CD1c-positive myeloid dendritic cell (primary cell): ENCODE measurements around the gene SNRPD3.
"Not testable (repeated sequence)": the region's sequence is repeated elsewhere in the genome, so short reads cannot be mapped to it uniquely, and the experiment has no call there.

Experiments used
- DNase-seq: peaks from one replicate; pipeline ENCODE4 v3.0.0-alpha.2; 2016; ENCODE audit errors: extremely low spot score

Gene SNRPD3

DNA sequence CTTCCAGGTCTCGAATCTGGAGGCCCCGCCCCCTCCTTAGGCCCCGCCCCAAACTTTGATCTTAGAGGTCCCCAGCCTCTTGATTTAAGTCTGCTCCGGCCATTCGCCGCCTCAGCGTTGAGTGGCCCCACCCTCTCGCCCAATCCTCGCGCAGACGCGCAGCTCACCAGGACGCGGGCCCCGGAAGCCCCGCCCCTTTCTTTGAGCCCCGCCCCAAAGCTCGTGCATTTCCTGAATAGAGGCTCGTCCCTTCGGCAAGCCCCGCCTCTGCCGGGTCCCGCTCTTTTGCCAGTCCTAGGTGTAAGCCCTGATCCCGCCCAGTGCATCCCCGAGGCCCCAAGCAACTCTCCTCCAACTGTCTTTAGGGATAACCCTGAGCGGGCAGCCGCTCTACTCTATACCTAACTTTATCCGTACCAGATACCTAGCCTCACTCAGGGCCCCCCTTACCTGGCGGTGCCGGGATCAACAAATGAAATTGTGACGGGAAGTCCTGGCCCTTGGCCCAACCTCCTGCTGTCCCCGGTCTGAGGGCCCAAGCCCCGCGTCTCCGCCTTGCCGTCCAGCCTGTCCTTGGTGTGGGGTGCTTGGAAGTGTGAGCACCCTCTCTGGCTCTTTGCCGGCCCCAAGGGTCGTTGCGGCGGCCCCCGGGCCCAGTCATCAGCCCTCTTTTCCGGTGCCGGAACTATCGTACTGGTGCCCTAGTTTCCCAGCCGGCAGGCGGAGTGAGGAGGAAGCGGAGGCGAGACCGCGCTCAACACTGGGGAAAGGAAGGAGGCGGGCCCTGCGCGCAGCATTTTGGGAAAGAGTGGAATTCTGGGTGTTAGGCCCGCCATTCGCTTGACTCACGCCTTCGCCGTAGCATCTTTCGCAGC is at the start of gene SNRPD3:
Gene SNRPD3 (plus strand): TSS at position 835 of the 875 bp plus-strand sequence. CDS start 1,676 bp downstream, outside the sequence.
- DNase-seq = peak; percentile 99

DNA sequence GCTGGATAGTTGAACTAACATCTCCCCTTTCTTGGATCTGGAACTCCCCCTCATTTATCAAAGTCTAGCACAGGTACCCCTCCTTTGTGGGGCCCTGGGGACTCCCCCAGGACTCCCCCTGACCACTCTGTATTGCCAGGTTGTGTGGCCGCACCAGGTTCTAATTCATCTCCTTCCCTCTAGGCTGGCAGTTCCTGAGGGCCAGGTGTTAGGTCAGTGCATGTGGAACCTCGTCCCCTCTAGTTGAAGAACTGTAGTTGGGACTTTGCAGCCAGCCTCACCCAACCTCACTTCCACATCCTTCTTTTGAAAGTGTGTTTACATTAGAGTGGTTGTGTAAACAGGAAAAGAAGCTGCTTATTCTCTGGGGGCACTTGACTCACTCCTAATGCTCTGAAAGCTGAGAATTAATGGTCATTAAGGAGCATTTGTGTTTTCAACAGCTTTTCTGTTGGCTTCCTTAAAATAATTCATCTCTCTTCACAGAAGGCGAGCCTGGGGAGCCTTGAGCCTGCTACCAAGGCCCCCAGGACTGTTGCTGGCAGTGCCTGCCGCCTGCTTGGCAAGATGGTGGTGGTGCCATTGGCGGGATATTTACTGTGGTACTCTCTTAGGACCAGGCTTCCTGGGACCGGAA is 48.9 kb upstream of the SNRPD3 start:
- peak; percentile 63 for DNase-seq

DNA sequence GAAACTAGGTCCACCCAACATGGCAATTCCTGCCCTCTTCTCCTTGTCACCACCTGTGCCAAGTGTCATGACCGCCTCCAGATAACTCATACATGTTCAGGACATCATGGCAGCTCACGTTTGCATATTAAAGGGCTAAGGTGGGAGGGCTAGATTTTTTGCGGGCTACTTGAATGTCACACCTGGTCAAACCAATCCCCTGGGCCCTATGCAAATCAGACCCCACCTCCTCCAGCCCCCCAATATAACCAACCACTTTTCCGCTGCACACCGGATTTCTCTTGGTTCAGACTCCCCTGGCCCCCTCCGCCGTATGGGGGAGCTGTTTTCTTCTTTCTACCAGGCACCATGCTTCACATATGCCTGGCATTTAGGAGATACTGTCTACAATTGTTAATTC is 48.1 kb upstream of the SNRPD3 start:
- no peak for DNase-seq

DNA sequence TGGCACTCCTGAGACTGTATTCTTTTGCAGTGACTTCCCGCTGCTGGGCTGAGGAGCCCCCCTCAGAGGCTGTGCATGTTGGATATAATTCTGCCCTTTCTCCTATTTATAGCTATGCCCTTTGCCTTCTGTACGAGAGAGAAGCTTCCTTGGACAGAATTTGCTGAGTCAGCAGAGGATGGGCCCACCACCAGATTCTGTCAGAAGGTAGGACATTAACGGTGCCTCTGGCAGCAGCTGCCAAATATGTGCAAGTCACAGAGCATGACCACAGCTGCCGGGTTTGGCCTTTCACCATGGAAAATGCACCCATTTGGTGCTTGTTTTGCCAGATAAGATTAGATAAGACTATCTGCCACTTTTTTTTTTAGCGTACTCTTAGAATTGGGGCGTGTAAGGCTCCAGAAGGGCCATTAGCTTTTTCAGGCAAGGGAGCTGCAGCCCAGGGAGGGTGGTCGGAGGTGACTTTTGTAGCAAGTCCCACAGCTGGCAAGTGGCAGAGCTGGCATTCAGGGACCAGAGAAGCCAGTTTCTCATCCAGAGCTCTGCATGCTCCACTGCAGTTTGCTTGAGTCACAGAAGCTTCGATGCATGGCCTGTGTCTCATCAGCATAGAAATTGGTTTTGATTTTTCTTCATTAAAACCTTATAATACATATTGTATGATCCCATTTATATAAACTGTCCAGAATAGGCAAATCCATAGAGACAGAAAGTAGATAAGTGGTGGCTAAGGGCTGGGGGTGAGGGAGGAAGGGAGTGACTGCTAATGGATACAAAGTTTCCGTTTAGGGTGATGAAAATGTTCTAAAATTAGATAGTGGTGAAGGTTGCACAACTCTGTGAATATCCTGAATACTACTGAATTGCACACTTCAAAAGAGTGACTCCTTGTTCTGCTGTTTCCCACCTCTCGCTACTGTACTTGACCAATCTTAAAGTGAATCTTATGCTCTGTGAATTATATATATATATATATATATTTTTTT is 44.9 kb upstream of the SNRPD3 start:
- DNase-seq = peak; percentile 74

- DNase-seq = peak; percentile 70
Measured at GRCh38 chr22:24512043-24512442, 43.8 kb upstream of the SNRPD3 start.

DNA sequence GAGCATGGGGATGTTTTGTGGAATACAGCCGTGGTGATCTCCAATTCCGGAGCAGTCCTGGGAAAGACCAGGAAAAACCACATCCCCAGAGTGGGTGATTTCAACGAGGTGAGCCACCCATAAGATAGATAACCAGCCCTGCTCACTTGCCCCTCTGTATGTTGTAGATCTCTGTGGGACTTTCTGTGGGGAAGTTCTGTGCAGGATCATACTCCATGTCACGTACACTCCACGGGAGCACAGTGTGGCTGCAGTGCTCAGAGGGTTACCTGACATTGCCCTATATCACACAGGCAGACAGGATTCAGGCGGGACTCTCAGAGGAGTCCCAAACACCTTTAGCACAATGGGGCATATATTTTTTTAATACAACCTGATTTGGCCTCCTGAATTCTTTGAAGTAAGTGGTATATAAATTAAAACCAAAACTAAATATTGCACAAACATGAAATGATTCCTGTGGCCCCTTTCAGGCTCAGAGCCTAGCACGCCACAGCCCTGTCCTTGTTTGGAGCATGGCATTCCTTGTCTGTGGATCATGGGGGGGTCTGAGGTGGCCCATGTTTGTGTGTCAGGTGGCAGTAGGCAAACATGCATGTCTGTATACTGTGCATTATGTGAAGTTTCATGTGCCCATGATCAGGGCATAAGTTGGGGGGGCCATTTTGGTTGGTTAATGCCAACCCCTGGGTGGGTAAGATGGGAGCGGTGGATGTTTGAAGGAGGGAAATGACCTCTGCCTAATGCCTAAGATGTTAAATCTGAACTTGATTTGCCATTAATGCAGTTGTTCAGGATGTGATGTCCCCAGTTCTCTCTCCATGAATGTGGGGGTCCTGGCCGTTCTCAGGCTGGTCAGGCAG is 42.2 kb upstream of the SNRPD3 start:
- no peak for DNase-seq

DNA sequence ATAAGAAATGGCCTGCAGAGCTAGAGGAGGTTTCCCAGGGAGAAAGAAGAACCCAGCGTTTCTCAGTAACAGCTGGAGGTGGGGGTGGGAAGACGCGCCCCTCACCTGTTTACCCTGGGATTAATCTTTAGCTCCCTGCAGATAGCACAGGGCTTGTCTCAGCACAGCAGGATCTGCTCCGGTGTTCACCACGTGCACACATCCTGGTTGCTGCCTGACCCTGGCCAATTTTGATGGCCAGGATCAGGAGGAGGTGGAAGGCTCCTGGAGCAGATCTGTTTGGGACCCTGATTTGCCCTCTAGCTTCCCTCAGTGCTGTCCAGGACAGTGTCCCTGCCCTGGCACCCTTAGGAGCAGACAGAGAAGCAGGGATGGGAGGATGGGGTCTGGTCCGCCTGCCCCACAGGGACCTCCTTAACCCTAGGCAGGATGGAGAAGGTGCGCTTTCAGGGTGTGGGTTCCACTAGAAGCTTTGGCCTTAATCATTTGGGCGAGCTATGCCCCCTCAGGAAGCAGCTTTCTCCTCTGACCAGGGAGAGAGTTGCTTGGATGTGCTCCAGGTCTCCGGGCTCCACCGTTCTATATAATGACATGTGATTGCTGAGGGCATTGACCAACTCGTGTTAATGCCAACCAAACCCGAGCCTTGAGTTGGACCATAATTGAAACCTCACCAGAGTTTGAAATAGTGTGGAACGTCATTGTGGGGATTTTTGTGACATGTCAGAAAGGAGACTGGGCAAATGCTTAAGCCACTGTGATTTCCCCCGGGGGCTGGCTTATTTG is 41.4 kb upstream of the SNRPD3 start:
- DNase-seq = no peak

- DNase-seq = no peak
Measured at GRCh38 chr22:24515027-24515338, 40.8 kb upstream of the SNRPD3 start.

DNA sequence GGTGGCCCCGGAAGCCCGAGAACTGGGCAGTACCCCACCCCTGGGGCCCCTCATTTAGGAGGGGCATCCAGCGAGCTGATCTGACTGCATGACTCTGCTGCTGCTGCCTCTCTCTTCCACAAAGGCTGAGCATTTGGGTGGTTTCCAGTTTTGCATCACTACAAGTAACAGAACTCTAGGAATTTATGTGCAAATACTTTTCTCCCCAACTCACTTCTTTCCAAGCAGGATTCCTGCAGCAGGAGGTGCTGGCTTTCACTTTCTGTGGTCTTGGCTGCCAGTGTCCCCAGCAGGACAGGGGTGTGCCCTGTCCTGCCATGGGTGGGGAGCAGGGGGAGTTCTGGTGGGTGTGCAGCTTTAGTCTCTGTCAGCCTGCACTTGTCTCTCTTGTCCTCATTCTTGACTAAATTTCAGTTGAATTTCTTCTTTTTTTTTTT is 39.5 kb upstream of the SNRPD3 start:
- DNase-seq = peak; percentile 62

- no peak for DNase-seq
Measured at GRCh38 chr22:24517446-24517845, 38.4 kb upstream of the SNRPD3 start.

DNA sequence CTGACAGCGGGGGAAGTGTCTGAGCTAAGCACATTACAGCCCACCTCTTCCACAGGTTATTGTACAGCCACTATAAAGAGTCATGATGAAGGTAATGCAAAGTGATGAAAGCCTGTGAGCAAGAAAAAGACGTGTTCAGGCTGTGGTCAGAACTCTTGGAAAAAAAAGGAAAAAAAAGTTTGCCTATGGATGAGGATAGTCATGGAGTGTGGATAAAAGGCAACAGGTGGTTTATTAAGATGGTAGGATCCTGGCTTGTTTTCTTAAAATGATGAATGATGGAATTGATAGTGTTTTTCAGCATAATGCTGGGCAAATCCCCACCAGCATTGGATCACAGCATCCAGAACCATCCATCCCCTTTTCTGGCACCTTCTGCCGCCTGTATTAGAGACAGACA is 37.6 kb upstream of the SNRPD3 start:
- no peak for DNase-seq

GRCh38 chr22:24518771-24519485 is 36.9 kb upstream of the SNRPD3 start:
- DNase-seq = no peak

- DNase-seq = peak; percentile 32
Measured at GRCh38 chr22:24519496-24519895, 36.3 kb upstream of the SNRPD3 start.

DNA sequence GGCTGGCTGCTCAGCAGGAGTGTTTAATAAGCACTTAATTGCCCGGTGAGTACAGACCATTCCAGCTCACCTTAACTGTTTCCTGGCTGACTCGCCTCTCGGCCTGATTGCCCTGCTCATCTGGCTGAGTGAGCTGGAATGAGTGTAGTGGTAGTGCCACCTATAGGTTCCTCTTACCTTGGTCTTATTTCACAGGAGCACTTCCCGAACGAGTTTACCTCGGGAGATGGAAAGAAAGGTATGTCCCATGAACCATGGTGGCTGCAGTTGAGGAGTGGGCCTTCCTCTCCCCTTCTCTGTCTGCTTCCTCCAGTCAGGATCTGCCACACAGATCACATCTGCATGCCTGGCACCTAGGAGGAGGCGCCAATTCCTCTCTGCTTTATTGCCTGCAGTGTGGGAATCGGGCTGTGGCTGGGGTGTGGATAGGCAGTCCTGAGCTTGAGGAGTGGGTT is 34.0 kb upstream of the SNRPD3 start:
- DNase-seq = peak; percentile 34

GRCh38 chr22:24523873-24524272 is 31.9 kb upstream of the SNRPD3 start:
- no peak for DNase-seq

GRCh38 chr22:24525416-24526037 is 30.3 kb upstream of the SNRPD3 start:
- peak; percentile 87 for DNase-seq

- no peak for DNase-seq
Measured at GRCh38 chr22:24526191-24526590, 29.6 kb upstream of the SNRPD3 start.

- no peak for DNase-seq
Measured at GRCh38 chr22:24529898-24530297, 25.9 kb upstream of the SNRPD3 start.

GRCh38 chr22:24530968-24531367 is 24.8 kb upstream of the SNRPD3 start:
- not testable (repeated sequence) for DNase-seq
